Rectal smooth muscle tissue (tissue), 1 donor: ENCODE results near the gene TEP1.

Experiments used
- H3K27ac ChIP-seq: one replicate; pipeline ENCODE4 v1.7.0; 2013; ENCODE audit warnings: low read depth, low read length, inconsistent platforms
- H3K27me3 ChIP-seq: one replicate; pipeline ENCODE4 v1.7.0; 2013; ENCODE audit warnings: low read length; ENCODE audit not compliant: control insufficient read depth, insufficient read depth
- H3K36me3 ChIP-seq: one replicate; pipeline ENCODE4 v1.7.0; 2013; ENCODE audit warnings: low read length; ENCODE audit not compliant: control insufficient read depth, insufficient read depth
- H3K4me1 ChIP-seq: one replicate; pipeline ENCODE4 v1.7.0; 2013; ENCODE audit warnings: low read length; ENCODE audit not compliant: control insufficient read depth, insufficient read depth
- H3K4me3 ChIP-seq: one replicate; pipeline ENCODE4 v1.7.0; 2013; ENCODE audit warnings: low read length
- H3K9ac ChIP-seq: one replicate; pipeline ENCODE4 v1.7.0; 2013; ENCODE audit warnings: low read length

TEP1 gene

GRCh38 chr14:20441461-20441860 is 28.2 kb upstream of the TEP1 start:
- H3K36me3 ChIP-seq, result peaks cover 6% of the 10 kb centered on the region

GRCh38 chr14:20440882-20441281 is 27.6 kb upstream of the TEP1 start:
- H3K4me3 ChIP-seq, result no peak overlapping the region
- H3K27me3 ChIP-seq, result no peaks in the 10 kb centered on the region
- H3K36me3 ChIP-seq, result peaks cover 2% of the 10 kb centered on the region
- H3K9ac ChIP-seq, result no peak overlapping the region
- H3K4me1 ChIP-seq, result no peaks in the 10 kb centered on the region
- H3K27ac ChIP-seq, result no peak overlapping the region

More at GRCh38 chr14:20441461-20441860, 28.2 kb upstream of the TEP1 start:
- no peak overlapping the region for H3K4me3 ChIP-seq
- no peaks in the 10 kb centered on the region for H3K27me3 ChIP-seq
- H3K9ac ChIP-seq, result no peak overlapping the region
- no peak overlapping the region for H3K27ac ChIP-seq
- H3K4me1 ChIP-seq, result no peaks in the 10 kb centered on the region

- Histone ChIP-seq H3K27me3 (no peaks in the 10 kb centered on the region), H3K4me3 (no peak overlapping the region), H3K27ac (no peak overlapping the region)
Measured at GRCh38 chr14:20440465-20440864, 27.2 kb upstream of the TEP1 start.

GRCh38 chr14:20438664-20439063 is 25.4 kb upstream of the TEP1 start:
- H3K27ac ChIP-seq, result no peak overlapping the region
- no peaks in the 10 kb centered on the region for H3K27me3 ChIP-seq
- no peak overlapping the region for H3K4me3 ChIP-seq

More at GRCh38 chr14:20440465-20440864, 27.2 kb upstream of the TEP1 start:
- Histone ChIP-seq H3K9ac (no peak overlapping the region), H3K36me3 (no peaks in the 10 kb centered on the region), H3K4me1 (no peaks in the 10 kb centered on the region)

GRCh38 chr14:20436363-20436755 is 23.1 kb upstream of the TEP1 start:
- Histone ChIP-seq H3K4me1 (no peaks in the 10 kb centered on the region), H3K4me3 (no peak overlapping the region), H3K36me3 (no peaks in the 10 kb centered on the region), H3K9ac (no peak overlapping the region), H3K27me3 (no peaks in the 10 kb centered on the region), H3K27ac (no peak overlapping the region)

More at GRCh38 chr14:20438664-20439063, 25.4 kb upstream of the TEP1 start:
- Histone ChIP-seq H3K36me3 (no peaks in the 10 kb centered on the region), H3K4me1 (no peaks in the 10 kb centered on the region), H3K9ac (no peak overlapping the region)

GRCh38 chr14:20435582-20436362 is 22.5 kb upstream of the TEP1 start, which contains the start of gene KLHL33:
Gene KLHL33 (minus strand): TSS chr14:20436166. CDS start chr14:20435811, 355 bp downstream.
- H3K4me3 ChIP-seq, result peak within 1 kb of the TSS; percentile 50
- H3K27me3 ChIP-seq, result no peaks in the 10 kb centered on the region
- H3K36me3 ChIP-seq, result no peaks in the 10 kb centered on the region
- peak within 1 kb of the TSS; percentile 6 for H3K27ac ChIP-seq
- H3K9ac ChIP-seq, result no peak within 1 kb of the TSS
- no peaks in the 10 kb centered on the region for H3K4me1 ChIP-seq

- H3K27ac ChIP-seq, result peak overlapping the region; percentile 6
Measured at GRCh38 chr14:20434701-20435581, 21.6 kb upstream of the TEP1 start.

GRCh38 chr14:20429801-20430669 is 16.7 kb upstream of the TEP1 start:
- Histone ChIP-seq H3K4me3 (no peak overlapping the region), H3K27ac (no peak overlapping the region), H3K27me3 (no peaks in the 10 kb centered on the region), H3K9ac (no peak overlapping the region), H3K4me1 (no peaks in the 10 kb centered on the region), H3K36me3 (no peaks in the 10 kb centered on the region)

More at GRCh38 chr14:20434701-20435581, 21.6 kb upstream of the TEP1 start:
- no peaks in the 10 kb centered on the region for H3K36me3 ChIP-seq
- no peaks in the 10 kb centered on the region for H3K27me3 ChIP-seq
- H3K4me1 ChIP-seq, result no peaks in the 10 kb centered on the region
- H3K9ac ChIP-seq, result no peak overlapping the region
- H3K4me3 ChIP-seq, result peak overlapping the region; percentile 50

GRCh38 chr14:20428802-20429201 is 15.5 kb upstream of the TEP1 start:
- Histone ChIP-seq H3K4me3 (no peak overlapping the region), H3K27ac (no peak overlapping the region), H3K36me3 (no peaks in the 10 kb centered on the region), H3K9ac (no peak overlapping the region), H3K27me3 (no peaks in the 10 kb centered on the region), H3K4me1 (no peaks in the 10 kb centered on the region)

- Histone ChIP-seq H3K4me3 (peak overlapping the region; percentile 35), H3K27ac (no peak overlapping the region), H3K9ac (no peak overlapping the region), H3K36me3 (no peaks in the 10 kb centered on the region), H3K27me3 (no peaks in the 10 kb centered on the region), H3K4me1 (no peaks in the 10 kb centered on the region)
Measured at GRCh38 chr14:20428010-20428365, 14.7 kb upstream of the TEP1 start.

- Histone ChIP-seq H3K4me3 (peak overlapping the region; percentile 35), H3K36me3 (no peaks in the 10 kb centered on the region), H3K27me3 (no peaks in the 10 kb centered on the region), H3K4me1 (no peaks in the 10 kb centered on the region), H3K27ac (no peak overlapping the region), H3K9ac (no peak overlapping the region)
Measured at GRCh38 chr14:20427231-20428009, 14.1 kb upstream of the TEP1 start.
